DMS 273 (cell line): ENCODE results near the gene SLBP.
"Not testable (repeated sequence)": the region's sequence is repeated elsewhere in the genome, so short reads cannot be mapped to it uniquely, and the experiment has no call there.

Experiments used
- DNase-seq: peaks from one replicate; lab custom pipeline; 2025; ENCODE audit not compliant: unreplicated experiment; lab: John Stamatoyannopoulos, UW

The SLBP gene

GRCh38 chr4:1678244-1678643 is 33.9 kb downstream of the SLBP start:
- no peak for DNase-seq

GRCh38 chr4:1676605-1677525 is 35.3 kb downstream of the SLBP start:
- no peak for DNase-seq

GRCh38 chr4:1675802-1676137 is 36.3 kb downstream of the SLBP start:
- no peak for DNase-seq

- no peak for DNase-seq
Measured at GRCh38 chr4:1675136-1675801, 36.9 kb downstream of the SLBP start.

- no peak for DNase-seq
Measured at GRCh38 chr4:1674682-1675081, 37.4 kb downstream of the SLBP start.

- DNase-seq = no peak
Measured at GRCh38 chr4:1673671-1674070, 38.4 kb downstream of the SLBP start.

GRCh38 chr4:1671011-1671410 is 41.1 kb downstream of the SLBP start:
- not testable (repeated sequence) for DNase-seq

- no peak for DNase-seq
Measured at GRCh38 chr4:1670279-1670678, 41.8 kb downstream of the SLBP start.

- DNase-seq = no peak
Measured at GRCh38 chr4:1669850-1670249, 42.3 kb downstream of the SLBP start.

GRCh38 chr4:1669270-1669669 is 42.8 kb downstream of the SLBP start:
- no peak for DNase-seq

- no peak for DNase-seq
Measured at GRCh38 chr4:1668488-1668840, 43.7 kb downstream of the SLBP start.

- no peak for DNase-seq
Measured at GRCh38 chr4:1667273-1667672, 44.8 kb downstream of the SLBP start.

GRCh38 chr4:1666391-1666790 is 45.7 kb downstream of the SLBP start:
- no peak for DNase-seq

- no peak for DNase-seq
Measured at GRCh38 chr4:1664141-1664540, 48.0 kb downstream of the SLBP start.

GRCh38 chr4:1663549-1663948 is 48.6 kb downstream of the SLBP start:
- DNase-seq = no peak

GRCh38 chr4:1661695-1662094 is 50.4 kb downstream of the SLBP start:
- no peak for DNase-seq

- no peak for DNase-seq
Measured at GRCh38 chr4:1660948-1661677, 51.0 kb downstream of the SLBP start.

GRCh38 chr4:1659104-1660043 is 52.7 kb downstream of the SLBP start:
- DNase-seq = no peak

GRCh38 chr4:1658581-1658980 is 53.5 kb downstream of the SLBP start:
- DNase-seq = no peak

- no peak for DNase-seq
Measured at GRCh38 chr4:1658146-1658545, 54.0 kb downstream of the SLBP start.

GRCh38 chr4:1656986-1657385 is 55.1 kb downstream of the SLBP start:
- no peak for DNase-seq
